Ascending aorta (tissue), 2 donors: ENCODE results near the gene CLEC4G. TPM values are rescaled to one million over a fixed set of nuclear protein-coding genes. Genes with fewer than 3 reads are reported as not detected.

Source experiments
- DNase-seq, 2 donors: peaks; one replicate each; pipeline ENCODE4 v3.0.0-alpha.2; 2019; ENCODE audit warnings: low spot score in 2 of 2
- H3K27ac ChIP-seq, 2 donors: fragments of 200-600 bp; sonication (generic); one replicate each; pipeline ENCODE4 v1.5.1; 2016 to 2017; ENCODE audit warnings: mild to moderate bottlenecking in 1 of 2
- H3K27me3 ChIP-seq: fragments of 200-600 bp; sonication (generic); one replicate; pipeline ENCODE4 v1.5.1; 2017
- H3K36me3 ChIP-seq, 2 donors: fragments of 200-600 bp; sonication (generic); one replicate each; pipeline ENCODE4 v1.5.1; 2016
- H3K4me1 ChIP-seq, 2 donors: fragments of 200-600 bp; sonication (generic); one replicate each; pipeline ENCODE4 v1.5.1; 2016 to 2017; ENCODE audit warnings: mild to moderate bottlenecking in 1 of 2
- H3K4me3 ChIP-seq, 2 donors: fragments of 200-600 bp; sonication (generic); one replicate each; pipeline ENCODE4 v1.5.1; 2016 to 2017; ENCODE audit warnings: mild to moderate bottlenecking in 1 of 2
- H3K9me3 ChIP-seq, 2 donors: fragments of 200-600 bp; sonication (generic); one replicate each; pipeline ENCODE4 v1.5.1; 2016
- CTCF ChIP-seq, 3 experiments: fragments of 200-600 bp in 2 of 3; fragments of 450-650 bp in 1 of 3; sonication (generic) in 2 of 3; IDR thresholded peaks; one replicate each; pipeline ENCODE4 v1.5.1; 2016 to 2019; ENCODE audit warnings: antibody characterized with exemption in 3 of 3, mild to moderate bottlenecking in 1 of 3, moderate library complexity in 1 of 3
- intact Hi-C: fragments of 100-400 bp; cut with DNase I; formaldehyde crosslinking; loops from one replicate; pipeline ENCODE4 v1.15.1; 2023
- total RNA-seq: library from RNA; depleted of rRNA; stranded (reverse); fragments of >200 nt; gene quantifications from one replicate; pipeline ENCODE4 v1.1.0, GENCODE V29; 2016

CLEC4G gene
- total RNA-seq, 1 donor from 2014 or later = 1.7 TPM

- no peaks in the 10 kb centered on the region for H3K4me1 ChIP-seq
- H3K4me3 ChIP-seq = no peak overlapping the region
- DNase-seq = no peak
- H3K36me3 ChIP-seq = no peaks in the 10 kb centered on the region
- intact Hi-C loops = no loop called here
- no peaks in the 10 kb centered on the region for H3K9me3 ChIP-seq
- TF ChIP-seq CTCF (IDR thresholded peaks at IDR 0.05) = no peak
- no peak overlapping the region for H3K27ac ChIP-seq
- no peaks in the 10 kb centered on the region for H3K27me3 ChIP-seq
Observed at GRCh38 chr19:7744871-7745650, 13.2 kb upstream of the CLEC4G start.

GRCh38 chr19:7744199-7744786 lies 12.4 kb upstream of the CLEC4G start:
- no peak overlapping the region for H3K4me3 ChIP-seq
- no peak for DNase-seq
- TF ChIP-seq CTCF (IDR thresholded peaks at IDR 0.05) = no peak
- H3K4me1 ChIP-seq = no peaks in the 10 kb centered on the region
- H3K36me3 ChIP-seq = no peaks in the 10 kb centered on the region
- no peak overlapping the region for H3K27ac ChIP-seq
- H3K27me3 ChIP-seq = no peaks in the 10 kb centered on the region
- intact Hi-C loops = no loop called here
- no peaks in the 10 kb centered on the region for H3K9me3 ChIP-seq

GRCh38 chr19:7743425-7743841 lies 11.5 kb upstream of the CLEC4G start:
- no peak for DNase-seq
- no peak for TF ChIP-seq CTCF (IDR thresholded peaks at IDR 0.05)
- no peak overlapping the region for H3K27ac ChIP-seq
- H3K4me3 ChIP-seq = no peak overlapping the region
- intact Hi-C loops = no loop called here
- H3K9me3 ChIP-seq = no peaks in the 10 kb centered on the region
- no peaks in the 10 kb centered on the region for H3K27me3 ChIP-seq
- H3K36me3 ChIP-seq = no peaks in the 10 kb centered on the region
- H3K4me1 ChIP-seq = no peaks in the 10 kb centered on the region

- Histone ChIP-seq H3K4me3 (no peak overlapping the region), H3K4me1 (no peaks in the 10 kb centered on the region), H3K27me3 (no peaks in the 10 kb centered on the region), H3K36me3 (no peaks in the 10 kb centered on the region), H3K9me3 (no peaks in the 10 kb centered on the region), H3K27ac (no peak overlapping the region)
- intact Hi-C loops = no loop called here
- no peak for DNase-seq
- no peak for TF ChIP-seq CTCF (IDR thresholded peaks at IDR 0.05)
Observed at GRCh38 chr19:7742991-7743390, 11.1 kb upstream of the CLEC4G start.

- no peak for DNase-seq
- intact Hi-C loops = no loop called here
- Histone ChIP-seq H3K36me3 (no peaks in the 10 kb centered on the region), H3K27ac (no peak overlapping the region), H3K4me3 (no peak overlapping the region), H3K9me3 (no peaks in the 10 kb centered on the region), H3K27me3 (no peaks in the 10 kb centered on the region), H3K4me1 (no peaks in the 10 kb centered on the region)
- TF ChIP-seq CTCF (IDR thresholded peaks at IDR 0.05) = no peak
Observed at GRCh38 chr19:7742575-7742974, 10.7 kb upstream of the CLEC4G start.
